ENCODE results near the gene TASL.

GRCh38 chrX:30572678-30573077 is 4.9 kb downstream of the TASL start:
- no peak for TF ChIP-seq CTCF (IDR thresholded peaks at IDR 0.05; ENCODE audit: borderline replicate concordance, extremely low read depth, low read length, poor library complexity, severe bottlenecking)
- no peak for TF ChIP-seq EZH2 (IDR thresholded peaks at IDR 0.05; ENCODE audit: borderline replicate concordance, low read depth, low read length, severe bottlenecking)

Data from DND-41 (cell line).